C4-2B (cell line): ENCODE measurements around the gene BSG.

Source experiments
- CTCF ChIP-seq: fragments of 450-650 bp; conservative IDR thresholded peaks from 2 replicates; pipeline ENCODE4 v1.5.1; 2017; ENCODE audit warnings: mild to moderate bottlenecking
- ZFX ChIP-seq: fragments of 450-650 bp; IDR thresholded peaks from 2 replicates; pipeline ENCODE4 v1.6.1; 2017

DNA sequence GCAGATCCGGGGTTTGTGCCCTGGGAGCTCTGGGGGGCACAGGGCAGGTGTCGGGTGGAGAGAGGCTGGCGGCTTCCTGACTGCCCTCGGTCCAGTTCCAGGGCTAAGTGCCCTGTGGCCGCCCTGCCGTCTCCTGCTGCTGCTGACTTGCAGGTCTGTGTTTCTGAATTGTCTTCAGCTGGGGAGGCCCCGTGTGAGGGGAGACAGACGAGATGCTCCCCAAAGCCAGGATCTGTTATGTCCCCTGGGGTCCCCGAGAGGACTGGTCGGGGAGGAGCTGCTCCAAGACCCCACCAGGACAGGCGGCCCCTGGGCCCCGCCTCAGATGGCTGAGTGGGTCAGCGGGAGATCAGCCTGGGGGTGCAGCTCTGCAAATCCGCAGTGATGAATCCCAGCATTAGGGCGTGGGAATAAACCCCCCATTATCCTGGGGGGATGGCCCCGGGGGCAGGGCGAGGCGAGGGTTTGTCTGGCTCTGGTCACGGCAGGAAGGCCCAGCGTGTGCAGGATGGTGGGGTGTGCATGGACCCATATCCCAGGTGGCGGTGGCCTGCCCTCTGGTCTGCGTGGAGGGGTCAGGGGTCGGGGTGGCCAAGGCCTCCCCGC lies 22.0 kb downstream of the BSG start:
- TF ChIP-seq CTCF (no peak), ZFX (no peak)
